T-cell (primary cell): Measurements from ENCODE around the gene LTN1. TPM values are rescaled to one million over a fixed set of nuclear protein-coding genes. Genes with fewer than 3 reads are reported as not detected.

ENCODE experiments used
- ATAC-seq, 4 experiments: fragments of 200-7000 bp in 3 of 4; fragments of 150-1000 bp in 1 of 4; cut with Tn5 transposase; replicated peaks in 1 of 4; 1 replicate in 3 of 4; 2 replicates in 1 of 4; pipeline ENCODE4 v1.10.0; 2021; ENCODE audit warnings: moderate library complexity in 3 of 4, mild to moderate bottlenecking in 2 of 4, moderate number of reproducible peaks in 1 of 4
- CTCF ChIA-PET, 2 donors: fragments of 300-600 bp; sonication (Branson Sonifier 250); formaldehyde crosslinking; loops; one replicate each; lab custom pipeline; 2022; ENCODE audit warnings: antibody characterized with exemption in 2 of 2; lab: Charles Lee
- POLR2A ChIA-PET, 2 donors: fragments of 300-600 bp; sonication (Branson Sonifier 250); formaldehyde crosslinking; loops; one replicate each; lab custom pipeline; 2022; ENCODE audit warnings: antibody characterized with exemption in 2 of 2; lab: Charles Lee
- DNase-seq, 35 experiments: peaks; one replicate each; pipeline versions ENCODE4 v3.0.0 to v3.0.0-alpha.2; 2013 to 2023
- H3K27ac ChIP-seq: one replicate; pipeline ENCODE4 v1.5.1; 2013; ENCODE audit warnings: low read length
- H3K27me3 ChIP-seq, 2 experiments: replicated peaks in 1 of 2; 1 replicate in 1 of 2; 2 replicates in 1 of 2; pipeline versions ENCODE4 v1.6.1 to v1.7.0; 2013; ENCODE audit warnings: low read length in 1 of 2, mixed read lengths in 1 of 2; ENCODE audit not compliant: control insufficient read depth in 2 of 2, insufficient read depth in 2 of 2; ENCODE audit errors: extremely low read depth in 1 of 2
- H3K36me3 ChIP-seq, 2 donors: 1 replicate in 1 of 2; 2 replicates in 1 of 2; pipeline versions ENCODE4 v1.6.1 to v1.7.0; 2013; ENCODE audit warnings: low read length in 1 of 2; ENCODE audit not compliant: control insufficient read depth in 2 of 2, insufficient read depth in 1 of 2; ENCODE audit errors: extremely low read depth in 1 of 2
- H3K4me1 ChIP-seq, 2 experiments: 1 replicate in 1 of 2; 2 replicates in 1 of 2; pipeline versions ENCODE4 v1.6.1 to v1.7.0; 2013; ENCODE audit warnings: low read length in 2 of 2, mixed read lengths in 1 of 2; ENCODE audit not compliant: insufficient read depth in 2 of 2, control insufficient read depth in 1 of 2; ENCODE audit errors: extremely low read depth in 1 of 2
- H3K4me3 ChIP-seq, 2 donors: 1 replicate in 1 of 2; 2 replicates in 1 of 2; pipeline versions ENCODE4 v1.5.1 to v1.7.0; 2013; ENCODE audit warnings: mild to moderate bottlenecking in 2 of 2, low read length in 1 of 2, moderate library complexity in 1 of 2; ENCODE audit not compliant: control insufficient read depth in 1 of 2; ENCODE audit errors: extremely low read depth in 1 of 2
- H3K9me3 ChIP-seq: 2 replicates; pipeline ENCODE4 v1.7.0; 2013
- H3K27ac Mint-ChIP-seq, 2 donors: one replicate each; pipeline ENCODE4 v1.8.0; 2020 to 2021; ENCODE audit warnings: mild to moderate bottlenecking in 2 of 2, mixed read lengths in 2 of 2
- H3K27me3 Mint-ChIP-seq, 2 donors: one replicate each; pipeline ENCODE4 v1.8.0; 2021 to 2022; ENCODE audit warnings: mixed read lengths in 2 of 2
- H3K36me3 Mint-ChIP-seq: one replicate; pipeline ENCODE4 v1.8.0; 2021; ENCODE audit warnings: mixed read lengths
- H3K4me1 Mint-ChIP-seq, 3 donors: one replicate each; pipeline ENCODE4 v1.8.0; 2020 to 2022; ENCODE audit warnings: mixed read lengths in 3 of 3, mild to moderate bottlenecking in 1 of 3
- H3K4me3 Mint-ChIP-seq, 3 donors: one replicate each; pipeline ENCODE4 v1.8.0; 2020 to 2022; ENCODE audit warnings: mild to moderate bottlenecking in 3 of 3, mixed read lengths in 3 of 3, moderate library complexity in 3 of 3
- H3K9me3 Mint-ChIP-seq, 3 donors: one replicate each; pipeline ENCODE4 v1.8.0; 2020 to 2022; ENCODE audit warnings: mixed read lengths in 3 of 3
- WGBS: methylation state at CpG from one replicate; pipeline ENCODE4 v1.1.5; 2013; ENCODE audit warnings: missing lambda C conversion rate; ENCODE audit not compliant: insufficient coverage; 5-methylcytosine and 5-hydroxymethylcytosine counted together
- total RNA-seq, 35 experiments: library from RNA in 6 of 35; stranded (reverse) in 6 of 35; fragments of 120-200 nt in 1 of 35; gene quantifications; one replicate each; pipeline versions ENCODE4 v1.2.1 to v1.2.4 and lab custom pipeline; 2013 to 2026

LTN1 gene
- total RNA-seq, 5 donors from 2014 or later (not counting 1 experiment from before 2014, with no cell fraction given) = 23.4 to 34.1 (median 25.2) TPM

DNA sequence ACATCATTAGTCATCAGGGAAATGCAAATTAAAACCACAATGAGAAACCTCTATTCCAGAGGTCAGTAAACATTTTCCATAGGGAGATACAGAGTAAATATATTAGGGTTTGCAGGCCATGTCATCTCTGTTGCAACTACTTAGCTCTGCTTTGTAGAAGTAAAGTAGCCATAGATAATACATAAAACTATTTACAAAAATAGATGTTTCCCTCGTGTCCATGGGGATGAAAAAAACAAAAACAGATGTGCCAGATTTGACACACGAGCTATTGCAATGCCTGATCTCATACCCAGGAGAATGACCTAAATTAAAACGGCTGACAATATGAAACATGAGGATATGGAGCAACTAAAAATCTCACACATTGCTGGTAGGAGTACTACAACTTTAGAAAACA, 17.3 kb downstream of the LTN1 start:
- Histone ChIP-seq H3K4me3 (no peak overlapping the region), H3K27me3 (no peaks in the 10 kb centered on the region), H3K4me1 (no peaks in the 10 kb centered on the region), H3K27ac (no peak overlapping the region), H3K9me3 (no peaks in the 10 kb centered on the region), H3K36me3 (peaks cover 5 to 47% of the 10 kb centered on the region in 2 donors)
- Mint-ChIP-seq H3K36me3 (peaks cover 45% of the 10 kb centered on the region), H3K4me1 (peaks cover 16 to 25% (median 23%) of the 10 kb centered on the region in 3 donors), H3K4me3 (no peak overlapping the region), H3K27me3 (no peaks in the 10 kb centered on the region), H3K9me3 (no peaks in the 10 kb centered on the region), H3K27ac (no peak overlapping the region)
- ATAC-seq (no peak), DNase-seq (no peak)
- WGBS = no CpG with 5 or more reads among the region's 3 CpGs
- ChIA-PET CTCF (interaction anchor here in 1 of 2 donors (0.6 kb wide), 1 partner anchor 1070 kb away, joined by 3 read pairs; no protein-coding TSS in a partner anchor), POLR2A (interaction anchor here (0.6 to 0.7 kb wide), 2 partner anchors 10 to 22 kb away, joined by 3 to 4 read pairs; no protein-coding TSS in a partner anchor)

DNA sequence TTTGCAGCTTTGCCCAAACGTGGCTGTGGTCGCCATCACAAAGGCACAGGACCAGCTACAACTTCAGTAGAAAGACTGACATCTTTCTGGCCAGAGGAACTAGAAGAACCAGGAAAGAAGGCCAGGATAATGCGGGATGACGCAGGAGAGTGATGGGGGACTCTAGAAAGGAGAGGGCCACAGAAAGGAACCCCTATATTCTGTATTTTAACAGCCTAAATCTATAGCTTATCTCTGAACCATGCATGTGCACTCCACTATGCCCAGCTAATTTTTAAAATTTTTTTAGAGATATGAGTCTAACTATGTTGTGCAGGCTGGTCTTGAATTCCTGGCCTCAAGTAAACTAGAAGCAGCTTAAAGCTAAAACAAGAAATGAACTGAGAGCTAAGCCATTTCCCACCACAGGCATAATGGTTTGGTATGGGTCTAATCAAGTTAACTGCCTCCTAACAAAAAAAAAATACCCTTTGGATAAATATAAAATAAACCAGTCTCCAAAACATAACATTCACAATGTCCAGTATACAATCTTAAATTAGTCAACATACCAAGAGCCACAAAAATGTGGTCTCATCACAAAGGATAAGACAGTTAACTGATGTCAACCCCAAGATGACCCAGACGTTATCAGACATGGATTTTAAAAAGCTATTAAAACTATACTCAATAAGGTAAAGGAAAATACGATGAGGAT, 18.0 kb downstream of the LTN1 start:
- no peak overlapping the region for H3K27ac Mint-ChIP-seq

GRCh38 chr21:28972398-28972797, 20.3 kb downstream of the LTN1 start:
- H3K9me3 Mint-ChIP-seq = no peaks in the 10 kb centered on the region
- Histone ChIP-seq H3K9me3 (no peaks in the 10 kb centered on the region), H3K36me3 (peaks cover 5 to 51% of the 10 kb centered on the region in 2 donors), H3K4me1 (no peaks in the 10 kb centered on the region), H3K4me3 (no peak overlapping the region), H3K27me3 (no peaks in the 10 kb centered on the region), H3K27ac (no peak overlapping the region)
- POLR2A ChIA-PET = interaction anchor here in 1 of 2 donors (1.0 kb wide), 1 partner anchor 87 kb away, joined by 5 read pairs; a partner anchor contains a TSS
- WGBS = no CpG with 5 or more reads among the region's 6 CpGs
- no peak overlapping the region for H3K27ac Mint-ChIP-seq
- DNase-seq (no peak), ATAC-seq (no peak)
- H3K27me3 Mint-ChIP-seq = no peaks in the 10 kb centered on the region
- peaks cover 53% of the 10 kb centered on the region for H3K36me3 Mint-ChIP-seq
- peaks cover 14 to 21% (median 18%) of the 10 kb centered on the region in 3 donors for H3K4me1 Mint-ChIP-seq
- no peak overlapping the region for H3K4me3 Mint-ChIP-seq
- CTCF ChIA-PET = no interaction called here

More for the DNA sequence above, 18.0 kb downstream of the LTN1 start:
- H3K9me3 Mint-ChIP-seq = no peaks in the 10 kb centered on the region
- H3K4me1 ChIP-seq = no peaks in the 10 kb centered on the region
- H3K36me3 ChIP-seq = peaks cover 5 to 49% of the 10 kb centered on the region in 2 donors
- 100% methylated on average over 2 of the region's 6 CpGs for WGBS
- no peaks in the 10 kb centered on the region for H3K27me3 Mint-ChIP-seq
- no peaks in the 10 kb centered on the region for H3K27me3 ChIP-seq
- CTCF ChIA-PET = interaction anchor here in 1 of 2 donors (0.6 kb wide), 1 partner anchor 1071 kb away, joined by 3 read pairs; no protein-coding TSS in a partner anchor
- no peak overlapping the region for H3K4me3 Mint-ChIP-seq
- no peak overlapping the region for H3K4me3 ChIP-seq
- DNase-seq (no peak), ATAC-seq (no peak)
- no peaks in the 10 kb centered on the region for H3K9me3 ChIP-seq
- peaks cover 47% of the 10 kb centered on the region for H3K36me3 Mint-ChIP-seq
- peaks cover 16 to 25% (median 23%) of the 10 kb centered on the region in 3 donors for H3K4me1 Mint-ChIP-seq
- H3K27ac ChIP-seq = no peak overlapping the region
- POLR2A ChIA-PET = interaction anchor here in 1 of 2 donors (0.5 to 0.7 kb wide), 2 partner anchors 28 to 198 kb away, joined by 3 to 12 read pairs; no protein-coding TSS in a partner anchor

DNA sequence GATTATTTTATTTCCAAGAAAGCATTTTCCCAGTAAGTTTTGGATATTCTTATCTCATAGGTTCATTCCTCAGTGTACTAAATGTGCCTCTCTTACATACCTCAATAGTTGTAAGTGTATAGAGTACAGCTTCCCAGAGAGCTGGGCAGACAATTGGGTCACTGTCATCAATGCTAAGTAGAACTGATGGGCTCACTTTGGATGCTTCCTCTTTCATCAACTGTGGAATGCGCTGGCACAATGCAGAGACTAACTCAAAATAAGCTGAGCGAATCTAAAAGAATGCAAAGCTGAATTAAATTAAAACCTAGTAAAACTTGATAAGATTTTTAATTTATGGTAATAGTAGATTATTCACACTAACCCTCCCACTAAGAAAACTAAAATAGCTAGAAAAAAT, 21.5 kb downstream of the LTN1 start:
- no peak for DNase-seq
- ATAC-seq = no peak
- Mint-ChIP-seq H3K27ac (no peak overlapping the region), H3K27me3 (no peaks in the 10 kb centered on the region), H3K4me3 (no peak overlapping the region), H3K4me1 (peaks cover 14 to 21% (median 18%) of the 10 kb centered on the region in 3 donors), H3K36me3 (peaks cover 62% of the 10 kb centered on the region), H3K9me3 (no peaks in the 10 kb centered on the region)
- Histone ChIP-seq H3K4me3 (no peak overlapping the region), H3K36me3 (peaks cover 4 to 57% of the 10 kb centered on the region in 2 donors), H3K27ac (no peak overlapping the region), H3K27me3 (no peaks in the 10 kb centered on the region), H3K9me3 (no peaks in the 10 kb centered on the region), H3K4me1 (no peaks in the 10 kb centered on the region)
- CTCF ChIA-PET = interaction anchor here in 1 of 2 donors (0.9 kb wide), 1 partner anchor 13 kb away, joined by 3 read pairs; no protein-coding TSS in a partner anchor
- WGBS = no CpG with 5 or more reads among the region's 2 CpGs
- POLR2A ChIA-PET = interaction anchor here in 1 of 2 donors (1.0 kb wide), 1 partner anchor 86 kb away, joined by 5 read pairs; a partner anchor contains a TSS

- Histone ChIP-seq H3K36me3 (peaks cover 7 to 74% of the 10 kb centered on the region in 2 donors), H3K27ac (no peak overlapping the region), H3K27me3 (no peaks in the 10 kb centered on the region), H3K9me3 (no peaks in the 10 kb centered on the region), H3K4me1 (no peaks in the 10 kb centered on the region), H3K4me3 (no peak overlapping the region)
- no peak overlapping the region for H3K4me3 Mint-ChIP-seq
- peaks cover 0 to 2% (median 0%) of the 10 kb centered on the region in 3 donors for H3K4me1 Mint-ChIP-seq
- H3K36me3 Mint-ChIP-seq = peaks cover 47% of the 10 kb centered on the region
- ChIA-PET POLR2A (interaction anchor here in 1 of 2 donors (0.6 kb wide), 1 partner anchor 59 kb away, joined by 3 read pairs; no protein-coding TSS in a partner anchor), CTCF (no interaction called here)
- DNase-seq (no peak), ATAC-seq (no peak)
- no CpG with 5 or more reads among the region's 1 CpG for WGBS
- no peaks in the 10 kb centered on the region for H3K9me3 Mint-ChIP-seq
- H3K27ac Mint-ChIP-seq = peak overlapping the region in 1 of 2 donors; percentile 16
- H3K27me3 Mint-ChIP-seq = no peaks in the 10 kb centered on the region
Measured at GRCh38 chr21:28963831-28964230, 28.8 kb downstream of the LTN1 start.

DNA sequence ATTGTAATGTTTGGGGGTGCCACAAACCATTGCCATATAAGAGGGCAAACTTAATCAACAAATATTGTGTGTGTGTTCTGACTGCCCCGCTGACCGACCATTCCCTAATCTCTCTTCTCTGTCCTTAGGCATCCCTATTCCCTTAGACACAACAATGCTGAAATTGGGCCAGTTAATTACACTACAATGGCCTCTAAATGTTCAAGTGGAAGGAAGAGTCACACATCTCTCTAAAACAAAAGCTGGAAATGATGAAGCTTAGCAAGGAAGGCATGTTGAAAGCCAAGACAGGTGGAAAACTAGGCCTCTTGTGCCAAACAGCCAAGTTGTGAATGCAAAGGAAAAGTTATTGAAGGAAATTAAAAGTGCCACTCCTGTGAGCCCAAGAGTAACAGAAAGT, 30.2 kb downstream of the LTN1 start:
- Mint-ChIP-seq H3K9me3 (no peaks in the 10 kb centered on the region), H3K4me3 (no peak overlapping the region), H3K36me3 (peaks cover 49% of the 10 kb centered on the region), H3K27ac (no peak overlapping the region), H3K27me3 (no peaks in the 10 kb centered on the region), H3K4me1 (peaks cover 0 to 6% (median 3%) of the 10 kb centered on the region in 3 donors)
- WGBS = no CpG with 5 or more reads among the region's 2 CpGs
- DNase-seq = no peak
- Histone ChIP-seq H3K27ac (no peak overlapping the region), H3K9me3 (no peaks in the 10 kb centered on the region), H3K27me3 (no peaks in the 10 kb centered on the region), H3K4me3 (no peak overlapping the region), H3K36me3 (peaks cover 5 to 70% of the 10 kb centered on the region in 2 donors), H3K4me1 (no peaks in the 10 kb centered on the region)
- POLR2A ChIA-PET = interaction anchor here in 1 of 2 donors (0.7 kb wide), 1 partner anchor 10 kb away, joined by 4 read pairs; no protein-coding TSS in a partner anchor
- CTCF ChIA-PET = no interaction called here
- ATAC-seq = no peak
